Neural progenitor cell (in vitro differentiated cells): ENCODE measurements around the gene MPP2. TPM values are rescaled to one million over a fixed set of nuclear protein-coding genes. Genes with fewer than 3 reads are reported as not detected.
A peak's percentile ranks its signal among the peaks of the same experiment; 100 is the strongest.

Experiments
- DNase-seq: peaks from one replicate; pipeline ENCODE4 v3.0.0-alpha.2; 2016; ENCODE audit warnings: low spot score
- H2AFZ ChIP-seq: fragments of 200-600 bp; sonication (generic); replicated peaks from 2 replicates; pipeline ENCODE4 v1.6.1; 2016; ENCODE audit warnings: antibody characterized with exemption
- H3F3A ChIP-seq: fragments of 200-600 bp; sonication (generic); 2 replicates; pipeline ENCODE4 v1.6.1; 2016; ENCODE audit warnings: antibody characterized with exemption, low read depth
- H3K27ac ChIP-seq: fragments of 200-600 bp; sonication (generic); 2 replicates; pipeline ENCODE4 v1.5.1; 2016; ENCODE audit warnings: mild to moderate bottlenecking
- H3K27me3 ChIP-seq: fragments of 200-600 bp; sonication (generic); 2 replicates; pipeline ENCODE4 v1.6.1; 2016; ENCODE audit warnings: mild to moderate bottlenecking, moderate library complexity
- H3K36me3 ChIP-seq: fragments of 200-600 bp; sonication (generic); 2 replicates; pipeline ENCODE4 v1.5.1; 2016
- H3K4me1 ChIP-seq: fragments of 200-600 bp; sonication (generic); 2 replicates; pipeline ENCODE4 v1.6.1; 2016; ENCODE audit warnings: mixed run types
- H3K4me2 ChIP-seq: fragments of 200-600 bp; sonication (generic); 2 replicates; pipeline ENCODE4 v1.6.1; 2016
- H3K4me3 ChIP-seq: fragments of 200-600 bp; sonication (generic); 2 replicates; pipeline ENCODE4 v1.5.1; 2016
- H3K79me2 ChIP-seq: fragments of 200-600 bp; sonication (generic); 2 replicates; pipeline ENCODE4 v1.6.1; 2016; ENCODE audit warnings: low read depth
- H3K9ac ChIP-seq: fragments of 200-600 bp; sonication (generic); 2 replicates; pipeline ENCODE4 v1.6.1; 2016
- H3K9me3 ChIP-seq: fragments of 200-600 bp; sonication (generic); 2 replicates; pipeline ENCODE4 v1.5.1; 2016; ENCODE audit warnings: low read depth
- H4K20me1 ChIP-seq: fragments of 200-600 bp; sonication (generic); 2 replicates; pipeline ENCODE4 v1.6.1; 2016; ENCODE audit warnings: low read depth
- H3K27ac Mint-ChIP-seq: 3 replicates; pipeline ENCODE4 v1.8.0; 2021; ENCODE audit warnings: mixed read lengths
- H3K27me3 Mint-ChIP-seq: 2 replicates; pipeline ENCODE4 v1.8.0; 2022; ENCODE audit warnings: low read depth, mild to moderate bottlenecking, inconsistent platforms, moderate library complexity, mixed read lengths; ENCODE audit not compliant: insufficient read depth
- H3K36me3 Mint-ChIP-seq: 3 replicates; pipeline ENCODE4 v1.8.0; 2021; ENCODE audit warnings: mixed read lengths
- H3K4me1 Mint-ChIP-seq: 3 replicates; pipeline ENCODE4 v1.8.0; 2021; ENCODE audit warnings: mixed read lengths
- H3K4me3 Mint-ChIP-seq: 3 replicates; pipeline ENCODE4 v1.8.0; 2021; ENCODE audit warnings: mild to moderate bottlenecking, moderate library complexity, mixed read lengths
- H3K9me3 Mint-ChIP-seq: 3 replicates; pipeline ENCODE4 v1.8.0; 2020; ENCODE audit warnings: mixed read lengths
- CTCF ChIP-seq: fragments of 200-600 bp; sonication (generic); IDR thresholded peaks from 2 replicates; pipeline ENCODE4 v1.5.1; 2017; ENCODE audit warnings: antibody characterized with exemption, mild to moderate bottlenecking
- EZH2 ChIP-seq: fragments of 200-600 bp; sonication (generic); IDR thresholded peaks from 2 replicates; pipeline ENCODE4 v1.6.1; 2017; ENCODE audit warnings: antibody characterized with exemption, mild to moderate bottlenecking, moderate library complexity
- EZH2phosphoT487 ChIP-seq: fragments of 200-600 bp; sonication (generic); IDR thresholded peaks from 2 replicates; pipeline ENCODE4 v1.6.1; 2017; ENCODE audit warnings: antibody characterized with exemption
- total RNA-seq: library from RNA; depleted of rRNA; stranded (reverse); fragments of >200 nt; gene quantifications from 2 replicates; pipeline ENCODE4 v1.2.3, GENCODE V29; 2015; ENCODE audit warnings: low replicate concordance

The MPP2 gene
- total RNA-seq, 1 donor from 2014 or later: 7.8 TPM

- no peak overlapping the region for H3K27ac ChIP-seq
- TF ChIP-seq EZH2 (no peak), EZH2phosphoT487 (no peak), CTCF (no peak)
- no peaks in the 10 kb centered on the region for H3K36me3 ChIP-seq
- no peaks in the 10 kb centered on the region for H4K20me1 ChIP-seq
- peak overlapping the region; percentile 76 for H3K4me3 ChIP-seq
- Mint-ChIP-seq H3K4me3 (peak overlapping the region; percentile 90), H3K27me3 (peaks cover 9% of the 10 kb centered on the region), H3K9me3 (no peaks in the 10 kb centered on the region), H3K4me1 (peaks cover 47% of the 10 kb centered on the region), H3K27ac (no peak overlapping the region), H3K36me3 (no peaks in the 10 kb centered on the region)
- peak overlapping the region; percentile 95 for H2AFZ ChIP-seq
- no peaks in the 10 kb centered on the region for H3K9me3 ChIP-seq
- DNase-seq: peak; percentile 81
- H3F3A ChIP-seq: peaks cover 64% of the 10 kb centered on the region
- peaks cover 11% of the 10 kb centered on the region for H3K27me3 ChIP-seq
- peak overlapping the region; percentile 93 for H3K4me2 ChIP-seq
- peaks cover 49% of the 10 kb centered on the region for H3K4me1 ChIP-seq
- no peak overlapping the region for H3K9ac ChIP-seq
- no peaks in the 10 kb centered on the region for H3K79me2 ChIP-seq
These were observed 1.8 kb downstream of the MPP2 start for GRCh38 chr17:43905400-43905984.

- peaks cover 5% of the 10 kb centered on the region for H3K36me3 Mint-ChIP-seq
- H3K4me3 ChIP-seq: peak overlapping the region; percentile 14
- H3K4me1 ChIP-seq: peaks cover 48% of the 10 kb centered on the region
- no peaks in the 10 kb centered on the region for H3K9me3 Mint-ChIP-seq
- no peak overlapping the region for H3K9ac ChIP-seq
- H3K4me1 Mint-ChIP-seq: peaks cover 52% of the 10 kb centered on the region
- DNase-seq: peak; percentile 84
- TF ChIP-seq EZH2phosphoT487 (peak; percentile 75), EZH2 (no peak), CTCF (no peak)
- no peaks in the 10 kb centered on the region for H3K9me3 ChIP-seq
- no peaks in the 10 kb centered on the region for H3K36me3 ChIP-seq
- peak overlapping the region; percentile 84 for H3K4me2 ChIP-seq
- H3K27me3 Mint-ChIP-seq: peaks cover 8% of the 10 kb centered on the region
- peaks cover 10% of the 10 kb centered on the region for H3K79me2 ChIP-seq
- peaks cover 40% of the 10 kb centered on the region for H3F3A ChIP-seq
- H2AFZ ChIP-seq: no peak overlapping the region
- H3K4me3 Mint-ChIP-seq: peak overlapping the region; percentile 86
- H4K20me1 ChIP-seq: peaks cover 3% of the 10 kb centered on the region
- no peaks in the 10 kb centered on the region for H3K27me3 ChIP-seq
- no peak overlapping the region for H3K27ac ChIP-seq
- H3K27ac Mint-ChIP-seq: no peak overlapping the region
These were observed 5.3 kb downstream of the MPP2 start for GRCh38 chr17:43901861-43902589.

- H3K9me3 ChIP-seq: no peaks in the 10 kb centered on the region
- H3K27me3 Mint-ChIP-seq: peaks cover 4% of the 10 kb centered on the region
- no peak overlapping the region for H3K27ac ChIP-seq
- H3K36me3 Mint-ChIP-seq: peaks cover 5% of the 10 kb centered on the region
- H4K20me1 ChIP-seq: peaks cover 3% of the 10 kb centered on the region
- H2AFZ ChIP-seq: peak overlapping the region; percentile 34
- H3K9ac ChIP-seq: no peak overlapping the region
- H3K4me1 ChIP-seq: peaks cover 47% of the 10 kb centered on the region
- H3K4me2 ChIP-seq: peak overlapping the region; percentile 84
- H3K9me3 Mint-ChIP-seq: no peaks in the 10 kb centered on the region
- H3K27ac Mint-ChIP-seq: no peak overlapping the region
- H3K36me3 ChIP-seq: no peaks in the 10 kb centered on the region
- peaks cover 10% of the 10 kb centered on the region for H3K79me2 ChIP-seq
- H3K4me3 ChIP-seq: peak overlapping the region; percentile 58
- TF ChIP-seq EZH2: no peak
- H3K27me3 ChIP-seq: no peaks in the 10 kb centered on the region
- peak overlapping the region; percentile 86 for H3K4me3 Mint-ChIP-seq
- peaks cover 31% of the 10 kb centered on the region for H3F3A ChIP-seq
- peak; percentile 18 for DNase-seq
- H3K4me1 Mint-ChIP-seq: peaks cover 48% of the 10 kb centered on the region
These were observed 6.2 kb downstream of the MPP2 start for GRCh38 chr17:43900858-43901754.
